Measurements from ENCODE around the gene COL4A2. TPM values are rescaled to one million over a fixed set of nuclear protein-coding genes. Genes with fewer than 3 reads are reported as not detected.
A peak's percentile ranks its signal among the peaks of the same experiment; 100 is the strongest.
"Not testable (repeated sequence)": the region's sequence is repeated elsewhere in the genome, so short reads cannot be mapped to it uniquely, and the experiment has no call there.

The COL4A2 gene
- total RNA-seq, 1 experiment from 2014 or later = 35.0 TPM

- no peak for DNase-seq (ENCODE audit: extremely low read depth, low read depth)
These were observed 214.9 kb downstream of the COL4A2 start for GRCh38 chr13:110521946-110522345.

DNA sequence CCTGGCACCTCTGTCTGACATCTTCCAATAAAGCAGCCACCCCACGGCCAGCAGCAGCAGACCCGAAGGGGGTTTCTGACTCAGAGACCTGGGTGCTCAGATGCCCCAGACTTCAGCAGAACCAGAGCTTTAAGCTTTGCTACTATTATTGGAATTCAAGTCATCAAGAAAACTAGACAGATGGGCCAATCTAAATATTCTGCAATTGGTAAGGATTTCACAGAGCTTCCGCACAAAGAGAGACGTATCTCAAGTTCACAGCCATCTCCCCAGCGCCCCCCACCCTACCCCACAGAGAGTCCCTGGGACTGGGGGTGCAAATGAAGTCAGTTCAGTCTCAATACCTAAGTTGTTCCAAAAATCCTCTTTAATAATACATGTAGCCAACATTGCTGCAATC, 215.6 kb downstream of the COL4A2 start:
- DNase-seq (ENCODE audit: extremely low read depth, low read depth) = no peak

DNA sequence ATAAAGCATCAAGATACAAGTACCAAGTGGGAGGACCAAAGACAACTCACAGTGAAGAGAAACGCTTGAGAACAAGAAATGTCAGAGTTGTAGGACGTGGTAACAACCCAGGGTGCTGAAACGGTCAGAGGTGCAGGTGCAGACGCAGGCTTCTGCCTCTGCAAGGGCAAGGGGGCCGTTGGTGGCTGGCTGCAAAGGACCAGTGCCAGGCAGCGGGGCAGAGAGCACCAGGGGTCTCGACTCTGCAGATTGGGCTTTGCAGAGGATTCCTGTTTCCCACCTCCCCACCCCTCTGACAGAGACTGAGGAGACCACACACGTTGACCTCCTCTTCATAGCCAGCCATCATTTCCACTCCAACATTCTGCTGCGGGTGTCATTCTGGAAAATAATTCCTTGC, 216.1 kb downstream of the COL4A2 start:
- no peak for DNase-seq (ENCODE audit: extremely low read depth, low read depth)

GRCh38 chr13:110523838-110524540, 216.9 kb downstream of the COL4A2 start:
- DNase-seq (ENCODE audit: extremely low read depth, low read depth) = no peak

GRCh38 chr13:110524541-110525257, 217.6 kb downstream of the COL4A2 start:
- DNase-seq (ENCODE audit: extremely low read depth, low read depth) = peak; percentile 69

GRCh38 chr13:110525328-110526319, 218.5 kb downstream of the COL4A2 start:
- no peak for DNase-seq (ENCODE audit: extremely low read depth, low read depth)

DNA sequence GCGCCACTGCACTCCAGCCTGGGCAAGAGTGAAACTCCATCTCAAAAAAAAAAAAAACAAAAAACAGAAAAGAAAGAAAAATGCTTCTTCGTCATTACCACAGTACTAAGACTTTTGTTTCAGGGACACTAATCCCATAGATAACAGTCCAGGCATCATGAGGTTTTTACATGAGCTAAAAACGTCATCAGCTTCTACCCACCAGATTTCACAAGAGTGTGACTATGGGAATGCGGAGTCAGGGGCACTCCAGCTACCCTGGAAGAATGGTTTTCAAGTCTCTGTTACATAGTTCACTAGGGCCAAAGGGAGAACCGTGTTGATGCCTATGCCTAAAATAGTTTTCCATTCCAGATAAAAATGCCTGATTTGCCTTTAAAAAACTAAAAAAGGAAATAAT, 221.3 kb downstream of the COL4A2 start:
- peak; percentile 95 for DNase-seq (ENCODE audit: extremely low read depth, low read depth)

GRCh38 chr13:110528911-110529310, 221.8 kb downstream of the COL4A2 start:
- no peak for DNase-seq (ENCODE audit: extremely low read depth, low read depth)

DNA sequence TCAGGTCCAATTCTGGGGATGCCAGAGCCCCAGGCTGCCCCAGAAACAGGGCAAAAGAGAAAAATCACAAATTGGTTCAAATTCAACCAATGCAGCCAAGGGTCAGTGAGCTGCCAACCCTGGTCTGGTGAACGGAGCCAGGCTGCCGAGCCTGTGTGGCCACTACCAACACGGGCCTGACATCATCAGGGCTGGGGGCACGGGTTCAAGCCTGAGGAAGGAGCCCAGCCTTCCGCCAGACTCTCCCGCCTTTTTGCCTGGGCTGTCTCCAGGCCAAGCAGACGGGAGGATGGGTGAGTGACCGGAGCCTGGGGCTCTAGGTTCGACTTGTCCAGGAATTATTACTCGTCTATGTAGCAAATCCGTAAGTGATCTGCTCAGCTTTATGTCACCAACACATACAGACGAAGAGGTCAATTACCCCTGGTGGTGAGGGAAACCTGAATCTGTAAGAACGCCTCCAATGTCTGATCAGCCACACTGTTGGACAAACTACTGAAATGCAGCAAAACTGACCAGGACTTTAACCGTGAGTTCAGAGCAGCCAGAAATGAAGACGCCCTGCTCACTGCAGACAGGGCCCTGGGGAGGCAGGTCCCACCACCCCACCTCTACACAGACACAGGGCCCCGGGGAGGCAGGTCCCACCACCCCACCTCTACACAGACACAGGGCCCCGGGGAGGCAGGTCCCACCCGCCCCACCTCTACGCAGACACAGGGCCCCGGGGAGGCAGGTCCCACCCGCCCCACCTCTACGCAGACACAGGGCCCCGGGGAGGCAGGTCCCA, 222.6 kb downstream of the COL4A2 start:
- DNase-seq (ENCODE audit: extremely low read depth, low read depth) = peak; percentile 72

DNA sequence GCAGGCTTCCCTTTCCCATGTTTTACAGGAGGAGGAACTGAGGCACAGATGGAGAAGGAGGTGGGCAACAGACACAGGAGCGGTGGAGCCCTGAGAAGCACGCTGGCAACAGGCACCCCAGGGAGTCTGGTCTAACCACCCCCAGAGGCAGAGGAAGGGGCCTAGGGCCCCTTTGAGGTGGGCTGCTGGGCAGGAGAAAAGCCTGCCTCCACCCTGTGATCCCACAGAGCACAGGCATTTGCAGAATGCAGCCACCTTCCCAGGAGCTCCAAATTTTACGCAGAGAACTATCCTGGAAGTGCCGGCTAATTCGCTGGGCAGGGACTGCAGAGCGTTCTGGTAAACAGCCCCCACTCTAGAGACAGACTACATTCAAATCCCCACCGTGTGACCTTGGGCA, 224.0 kb downstream of the COL4A2 start:
- DNase-seq (ENCODE audit: extremely low read depth, low read depth) = no peak

GRCh38 chr13:110531671-110532083, 224.6 kb downstream of the COL4A2 start:
- no peak for DNase-seq (ENCODE audit: extremely low read depth, low read depth)

GRCh38 chr13:110532258-110532657, 225.2 kb downstream of the COL4A2 start:
- DNase-seq (ENCODE audit: extremely low read depth, low read depth) = not testable (repeated sequence)

DNA sequence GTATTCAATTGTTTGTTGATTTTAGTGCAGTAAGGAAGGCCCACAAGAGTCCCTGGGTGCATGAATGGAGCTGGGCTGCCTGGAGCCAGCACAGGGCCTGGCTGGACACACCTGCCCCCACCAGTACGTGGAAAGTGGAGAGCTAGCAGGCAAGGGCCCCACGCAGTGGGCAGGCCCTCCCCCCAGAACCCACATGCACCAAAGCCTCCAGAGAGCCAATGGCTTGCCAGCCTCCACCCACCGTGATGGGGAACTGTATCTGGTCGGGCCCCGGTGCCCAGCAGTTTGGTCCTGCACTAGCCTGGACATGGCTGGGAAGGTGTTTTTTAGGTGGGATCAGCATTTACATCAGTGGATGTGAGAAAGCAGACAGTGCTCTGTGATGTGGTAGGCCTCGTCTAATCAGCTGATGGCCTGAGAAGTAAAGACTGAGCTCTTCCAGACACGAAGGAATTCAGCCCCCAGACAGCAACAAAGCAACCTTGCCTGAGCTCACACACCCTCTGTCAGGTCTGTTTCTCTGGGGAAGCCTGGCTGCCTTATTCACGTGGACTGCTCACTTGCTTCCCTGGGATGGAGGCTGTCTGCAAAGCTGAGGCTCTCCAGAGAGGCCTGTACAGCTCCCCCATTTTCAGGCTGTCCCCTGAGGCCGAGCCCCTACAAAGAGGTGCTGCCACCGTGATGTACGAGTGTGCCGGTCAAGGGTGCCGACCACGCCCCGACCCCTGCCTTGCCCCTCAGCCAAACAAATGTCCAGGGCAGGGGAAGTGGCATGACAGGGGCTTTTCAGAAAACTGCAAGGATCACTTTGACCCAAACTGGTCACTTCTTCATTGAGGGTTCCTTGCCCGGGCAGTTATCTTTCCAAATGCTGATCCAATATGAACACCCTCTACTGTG, 226.9 kb downstream of the COL4A2 start:
- DNase-seq (ENCODE audit: extremely low read depth, low read depth) = no peak

DNA sequence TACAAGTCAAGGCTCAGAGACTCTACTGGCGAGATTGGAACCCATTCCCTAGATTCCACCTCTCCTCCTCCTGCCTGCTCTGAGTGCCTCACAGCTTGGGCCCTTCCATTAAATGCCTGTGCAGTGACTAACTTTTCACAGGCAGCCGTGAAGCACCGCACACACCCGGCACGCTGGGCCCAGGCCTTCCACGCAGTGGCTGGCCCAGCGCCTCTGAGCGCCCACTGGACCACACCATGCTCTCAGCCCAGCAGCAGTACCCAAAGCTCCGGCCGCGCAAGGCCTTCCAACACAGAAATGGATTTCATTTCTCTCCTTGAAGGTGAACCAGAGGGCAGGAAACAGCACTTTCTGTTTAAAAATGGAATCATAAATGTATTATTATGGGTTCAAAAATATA, 228.4 kb downstream of the COL4A2 start:
- peak; percentile 77 for DNase-seq (ENCODE audit: extremely low read depth, low read depth)

DNA sequence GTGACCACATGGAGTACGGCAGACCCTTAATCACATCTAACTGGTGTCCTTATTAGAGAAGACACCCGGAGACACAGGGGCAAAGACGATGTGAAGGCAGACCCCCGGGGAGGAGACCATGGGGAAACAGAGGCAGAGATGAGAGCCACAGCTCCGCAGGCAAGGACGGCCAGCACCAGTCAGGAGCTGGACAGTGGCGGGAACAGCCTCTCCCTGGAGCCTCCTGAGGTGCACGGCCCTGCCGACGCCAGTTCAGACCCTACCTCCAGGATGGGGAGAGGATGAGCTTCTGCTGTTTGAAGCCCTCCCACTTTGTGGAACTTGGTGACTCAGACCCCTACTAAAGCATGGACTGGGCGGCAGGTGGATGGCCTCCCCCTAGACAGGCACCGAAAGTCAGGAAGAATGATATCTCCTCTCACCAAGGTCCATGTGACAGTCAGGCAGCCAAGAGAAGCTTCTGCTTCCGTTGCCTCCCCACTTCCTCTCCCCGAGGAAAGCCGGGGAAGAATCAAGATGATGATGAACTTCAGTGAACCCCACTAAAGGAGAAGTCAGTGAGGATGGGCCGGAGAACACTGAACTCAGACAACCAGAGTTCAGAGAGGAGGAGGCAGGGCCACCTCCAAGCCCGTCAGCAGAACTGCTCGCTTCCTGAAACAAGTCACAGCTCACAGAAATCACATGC, 229.1 kb downstream of the COL4A2 start:
- no peak for DNase-seq (ENCODE audit: extremely low read depth, low read depth)

GRCh38 chr13:110538632-110539031, 231.5 kb downstream of the COL4A2 start:
- DNase-seq (ENCODE audit: extremely low read depth, low read depth) = no peak

- DNase-seq (ENCODE audit: extremely low read depth, low read depth) = no peak
These were observed 232.8 kb downstream of the COL4A2 start for GRCh38 chr13:110539894-110540293.

DNA sequence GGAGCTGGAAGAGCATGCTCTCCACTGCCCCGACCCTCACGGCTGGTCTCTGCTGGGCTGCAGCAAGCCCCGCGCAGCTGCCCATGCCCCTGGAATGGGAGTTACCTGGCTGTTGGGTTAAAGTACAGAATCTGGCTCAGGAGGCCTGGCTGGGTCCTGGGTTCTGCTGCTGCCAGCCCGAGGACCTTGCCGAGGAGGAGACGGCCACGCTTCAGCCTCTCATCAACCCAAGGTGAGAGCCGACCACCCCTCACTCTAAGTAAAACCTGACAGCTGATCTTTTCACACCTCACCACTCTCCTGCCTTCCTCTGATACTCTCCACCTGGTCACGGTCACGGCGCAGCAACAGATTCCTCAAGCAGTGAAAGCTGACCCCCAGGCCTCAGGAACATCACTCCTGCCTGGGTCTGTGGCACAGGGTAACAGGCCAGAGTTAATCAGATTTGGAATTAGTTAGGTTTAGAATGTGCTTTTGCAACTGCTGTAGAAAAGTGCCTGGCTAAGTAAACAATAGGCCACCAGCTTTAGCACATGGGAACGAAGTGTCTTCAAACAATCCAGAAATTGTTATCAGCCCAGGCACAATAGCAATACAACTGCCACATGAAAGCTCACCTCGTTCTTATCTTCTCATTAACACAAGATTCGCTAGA, 233.9 kb downstream of the COL4A2 start:
- no peak for DNase-seq (ENCODE audit: extremely low read depth, low read depth)

Data from NCI-H460 (cell line).